ENCODE measurements around the gene CDC25B. TPM values are rescaled to one million over a fixed set of nuclear protein-coding genes. Genes with fewer than 3 reads are reported as not detected.

Gene CDC25B
- total and polyA plus RNA-seq, 2 donors from 2014 or later = 24.1 to 40.3 TPM

DNA sequence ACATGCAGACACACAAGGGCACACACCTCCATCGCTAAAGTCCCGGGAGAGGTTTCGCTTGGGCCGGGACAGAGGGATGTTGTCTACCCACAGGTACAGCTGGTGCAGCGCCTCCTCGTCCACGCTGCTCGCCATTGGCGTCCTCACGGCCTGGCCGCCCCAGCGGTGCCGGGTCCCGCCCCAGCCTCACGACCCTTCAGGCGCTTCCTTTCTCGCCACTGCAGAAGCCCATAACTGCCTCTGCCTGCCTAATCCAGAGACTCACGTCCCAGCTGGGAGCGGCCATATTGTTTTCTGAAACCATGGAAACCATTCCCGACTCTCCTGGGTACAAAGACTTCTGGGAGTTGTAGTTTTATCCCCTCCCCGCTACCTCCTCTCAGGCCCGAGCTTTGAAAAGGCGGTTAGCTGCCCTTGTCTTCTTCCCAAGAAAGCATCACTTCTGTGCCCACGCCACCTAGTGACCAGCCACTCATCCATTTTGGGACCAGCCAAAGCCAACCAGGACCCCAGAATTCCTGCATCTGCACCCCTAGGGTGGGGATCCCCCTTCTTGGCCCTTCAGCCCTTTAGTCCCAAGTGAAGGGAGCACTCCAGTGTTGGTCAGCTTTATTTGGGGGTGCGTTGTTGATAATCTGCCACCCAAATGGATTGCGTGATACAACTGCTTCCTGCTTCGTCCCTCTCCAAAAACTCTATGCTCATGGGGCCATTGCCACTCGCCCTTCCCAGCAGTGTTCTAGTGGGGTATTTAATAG lies 14.8 kb upstream of the CDC25B start, which contains the start of gene SPEF1:
TSS of gene SPEF1 (minus strand) at position 296 of the 758 bp plus-strand sequence. CDS start at position 135, 161 bp downstream.
- intact Hi-C loops (cut with DNase I) = no loop called here
- TF ChIP-seq, protein P1, sequence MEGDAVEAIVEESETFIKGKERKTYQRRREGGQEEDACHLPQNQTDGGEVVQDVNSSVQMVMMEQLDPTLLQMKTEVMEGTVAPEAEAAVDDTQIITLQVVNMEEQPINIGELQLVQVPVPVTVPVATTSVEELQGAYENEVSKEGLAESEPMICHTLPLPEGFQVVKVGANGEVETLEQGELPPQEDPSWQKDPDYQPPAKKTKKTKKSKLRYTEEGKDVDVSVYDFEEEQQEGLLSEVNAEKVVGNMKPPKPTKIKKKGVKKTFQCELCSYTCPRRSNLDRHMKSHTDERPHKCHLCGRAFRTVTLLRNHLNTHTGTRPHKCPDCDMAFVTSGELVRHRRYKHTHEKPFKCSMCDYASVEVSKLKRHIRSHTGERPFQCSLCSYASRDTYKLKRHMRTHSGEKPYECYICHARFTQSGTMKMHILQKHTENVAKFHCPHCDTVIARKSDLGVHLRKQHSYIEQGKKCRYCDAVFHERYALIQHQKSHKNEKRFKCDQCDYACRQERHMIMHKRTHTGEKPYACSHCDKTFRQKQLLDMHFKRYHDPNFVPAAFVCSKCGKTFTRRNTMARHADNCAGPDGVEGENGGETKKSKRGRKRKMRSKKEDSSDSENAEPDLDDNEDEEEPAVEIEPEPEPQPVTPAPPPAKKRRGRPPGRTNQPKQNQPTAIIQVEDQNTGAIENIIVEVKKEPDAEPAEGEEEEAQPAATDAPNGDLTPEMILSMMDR (IDR thresholded peaks at IDR 0.05; ENCODE audit: borderline replicate concordance, extremely low read depth, insufficient read depth) = peak; percentile 33
- H3K27me3 ChIP-seq (ENCODE audit: control insufficient read depth, insufficient read depth, low read length) = no peaks in the 10 kb centered on the region
- H3K9me3 ChIP-seq (ENCODE audit: control insufficient read depth in 2 of 3, insufficient read depth in 1 of 3, low read length in 3 of 3) = no peaks in the 10 kb centered on the region
- H3K4me3 ChIP-seq (ENCODE audit: low read length in 3 of 3) = peak within 1 kb of the TSS; percentile 42 to 69 (median 61)
- peak; percentile 95 for FAIRE-seq
- H3K9ac ChIP-seq (ENCODE audit: low read length in 3 of 3) = no peak within 1 kb of the TSS
- DNase-seq = peak; percentile 89 to 98 (median 92)
- no peaks in the 10 kb centered on the region for H3K36me3 ChIP-seq (ENCODE audit: control insufficient read depth in 2 of 3, insufficient read depth in 3 of 3, low read length in 3 of 3)
- H3K4me1 ChIP-seq (ENCODE audit: control insufficient read depth in 2 of 3, insufficient read depth in 2 of 3, low read depth in 1 of 3, low read length in 3 of 3) = peaks cover 0 to 34% (median 13%) of the 10 kb centered on the region in 3 donors
- no peak within 1 kb of the TSS for H3K27ac ChIP-seq (ENCODE audit: low read depth in 2 of 2, low read length in 2 of 2)

DNA sequence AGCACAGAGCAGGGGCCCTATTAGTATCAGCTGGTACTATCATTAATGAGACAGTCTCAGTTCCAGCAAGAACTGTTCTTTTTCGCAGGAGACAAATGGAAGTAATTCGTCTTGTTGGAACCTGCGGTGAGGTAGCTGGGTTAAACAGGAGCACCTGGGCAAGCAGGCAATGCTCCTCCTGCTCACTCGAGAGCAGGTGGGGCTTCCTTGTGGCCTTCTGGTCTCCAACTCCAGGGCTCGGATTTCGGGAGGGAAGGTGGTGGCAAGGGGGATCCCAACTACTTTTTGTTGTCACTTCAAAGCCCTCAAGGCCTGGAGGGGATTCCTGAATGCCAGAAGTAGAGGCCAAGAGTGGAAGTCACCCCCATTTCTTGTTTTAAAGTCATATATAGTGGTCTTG lies 13.5 kb upstream of the CDC25B start:
- Histone ChIP-seq H3K27ac (ENCODE audit: low read depth in 2 of 2, low read length in 2 of 2) (no peak overlapping the region), H3K9ac (ENCODE audit: low read length in 3 of 3) (no peak overlapping the region), H3K9me3 (ENCODE audit: control insufficient read depth in 2 of 3, insufficient read depth in 1 of 3, low read length in 3 of 3) (no peaks in the 10 kb centered on the region), H3K4me1 (ENCODE audit: control insufficient read depth in 2 of 3, insufficient read depth in 2 of 3, low read depth in 1 of 3, low read length in 3 of 3) (peaks cover 0 to 32% (median 9%) of the 10 kb centered on the region in 3 donors), H3K4me3 (ENCODE audit: low read length in 3 of 3) (no peak overlapping the region), H3K27me3 (ENCODE audit: control insufficient read depth, insufficient read depth, low read length) (no peaks in the 10 kb centered on the region), H3K36me3 (ENCODE audit: control insufficient read depth in 2 of 3, insufficient read depth in 3 of 3, low read length in 3 of 3) (no peaks in the 10 kb centered on the region)
- intact Hi-C loops (cut with DNase I) = no loop called here
- TF ChIP-seq, protein P1 (IDR thresholded peaks at IDR 0.05; ENCODE audit: borderline replicate concordance, extremely low read depth, insufficient read depth) = no peak
- DNase-seq (peak in 1 of 5 donors; percentile 39), FAIRE-seq (no peak)

DNA sequence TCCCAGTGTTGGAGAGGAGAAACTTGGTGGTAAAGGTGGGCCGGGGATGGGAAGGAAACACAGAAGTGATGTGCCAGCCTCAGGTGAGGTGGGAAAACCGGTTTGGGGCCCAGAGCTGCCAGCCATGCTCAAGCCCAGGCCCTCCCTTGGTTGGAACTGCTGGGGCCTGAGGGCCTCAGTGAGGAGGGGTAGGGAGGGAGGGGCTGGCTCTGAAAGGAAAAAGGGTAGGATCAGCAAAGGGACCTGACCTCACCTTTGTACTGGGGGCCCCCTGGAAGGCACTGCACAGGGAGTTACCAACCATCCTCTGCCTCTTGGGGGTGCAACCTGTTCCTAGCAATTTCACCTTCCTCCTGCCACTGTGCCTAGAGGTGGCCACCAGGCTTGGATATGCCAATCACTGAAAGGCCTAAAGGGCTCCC lies 13.0 kb upstream of the CDC25B start:
- H3K4me1 ChIP-seq (ENCODE audit: control insufficient read depth in 2 of 3, insufficient read depth in 2 of 3, low read depth in 1 of 3, low read length in 3 of 3) = peaks cover 0 to 27% (median 9%) of the 10 kb centered on the region in 3 donors
- no peaks in the 10 kb centered on the region for H3K36me3 ChIP-seq (ENCODE audit: control insufficient read depth in 2 of 3, insufficient read depth in 3 of 3, low read length in 3 of 3)
- no peak overlapping the region for H3K27ac ChIP-seq (ENCODE audit: low read depth in 2 of 2, low read length in 2 of 2)
- H3K9me3 ChIP-seq (ENCODE audit: control insufficient read depth in 2 of 3, insufficient read depth in 1 of 3, low read length in 3 of 3) = no peaks in the 10 kb centered on the region
- no peaks in the 10 kb centered on the region for H3K27me3 ChIP-seq (ENCODE audit: control insufficient read depth, insufficient read depth, low read length)
- no peak overlapping the region for H3K4me3 ChIP-seq (ENCODE audit: low read length in 3 of 3)
- TF ChIP-seq, protein P1 (IDR thresholded peaks at IDR 0.05; ENCODE audit: borderline replicate concordance, extremely low read depth, insufficient read depth) = no peak
- intact Hi-C loops (cut with DNase I) = no loop called here
- FAIRE-seq (no peak), DNase-seq (peak in 4 of 5 donors; percentile 50 to 67 (median 62))
- H3K9ac ChIP-seq (ENCODE audit: low read length in 3 of 3) = peak overlapping the region in 1 of 3 donors; percentile 19

Measured in kidney (tissue), 14 donors.